Natural killer cell treated with Interleukin-12 subunit alpha and Interleukin-12 subunit beta and Interleukin-15 and Interleukin-18, amount 100 ng/mL, for 72 hours (primary cell): Measurements from ENCODE around the gene SKA3. TPM values are rescaled to one million over a fixed set of nuclear protein-coding genes. Genes with fewer than 3 reads are reported as not detected.

Experiments used
- ATAC-seq, 2 donors: fragments of 150-1000 bp; cut with Tn5 transposase in 1 of 2; sonication (Bioruptor Pico), chemical (Tn5 transposase) in 1 of 2; 2 replicates each; pipeline ENCODE4 v1.10.0; 2021
- DNase-seq: peaks from one replicate; pipeline ENCODE4 v3.0.0; 2022; ENCODE audit warnings: low spot score
- H3K27ac Mint-ChIP-seq, 2 donors: 1 replicate in 1 of 2; 2 replicates in 1 of 2; pipeline ENCODE4 v1.8.0; 2022; ENCODE audit warnings: mixed read lengths in 2 of 2, mild to moderate bottlenecking in 1 of 2, moderate library complexity in 1 of 2
- H3K27me3 Mint-ChIP-seq, 2 donors: 1 replicate in 1 of 2; 2 replicates in 1 of 2; pipeline ENCODE4 v1.8.0; 2022; ENCODE audit warnings: mixed read lengths in 2 of 2
- H3K36me3 Mint-ChIP-seq: one replicate; pipeline ENCODE4 v1.8.0; 2022; ENCODE audit warnings: mixed read lengths
- H3K4me1 Mint-ChIP-seq, 2 donors: 1 replicate in 1 of 2; 2 replicates in 1 of 2; pipeline ENCODE4 v1.8.0; 2022; ENCODE audit warnings: low read depth in 2 of 2, mixed read lengths in 2 of 2, mild to moderate bottlenecking in 1 of 2
- H3K4me3 Mint-ChIP-seq: one replicate; pipeline ENCODE4 v1.8.0; 2022; ENCODE audit warnings: mixed read lengths
- H3K9me3 Mint-ChIP-seq: 2 replicates; pipeline ENCODE4 v1.8.0; 2022; ENCODE audit warnings: mixed read lengths
- total RNA-seq, 2 donors: library from RNA; stranded (reverse); gene quantifications; one replicate each; pipeline ENCODE4 v1.2.3, GENCODE V29; 2022

Gene SKA3
- total RNA-seq, 2 donors from 2014 or later: 18.1 to 31.1 TPM

- Mint-ChIP-seq H3K27ac (no peak overlapping the region), H3K9me3 (no peaks in the 10 kb centered on the region)
- no peak for ATAC-seq
Observed at GRCh38 chr13:21118180-21118579, 58.2 kb downstream of the SKA3 start.

GRCh38 chr13:21117104-21117809 lies 59.1 kb downstream of the SKA3 start:
- no peak overlapping the region for H3K27ac Mint-ChIP-seq
- H3K36me3 Mint-ChIP-seq: no peaks in the 10 kb centered on the region
- no peak overlapping the region for H3K4me3 Mint-ChIP-seq
- H3K9me3 Mint-ChIP-seq: no peaks in the 10 kb centered on the region
- H3K4me1 Mint-ChIP-seq: no peaks in the 10 kb centered on the region
- ATAC-seq: no peak
- no peaks in the 10 kb centered on the region for H3K27me3 Mint-ChIP-seq
- no peak for DNase-seq

More at GRCh38 chr13:21118180-21118579, 58.2 kb downstream of the SKA3 start:
- no peak overlapping the region for H3K4me3 Mint-ChIP-seq
- no peaks in the 10 kb centered on the region for H3K27me3 Mint-ChIP-seq
- H3K4me1 Mint-ChIP-seq: no peaks in the 10 kb centered on the region
- DNase-seq: no peak
- no peaks in the 10 kb centered on the region for H3K36me3 Mint-ChIP-seq

DNA sequence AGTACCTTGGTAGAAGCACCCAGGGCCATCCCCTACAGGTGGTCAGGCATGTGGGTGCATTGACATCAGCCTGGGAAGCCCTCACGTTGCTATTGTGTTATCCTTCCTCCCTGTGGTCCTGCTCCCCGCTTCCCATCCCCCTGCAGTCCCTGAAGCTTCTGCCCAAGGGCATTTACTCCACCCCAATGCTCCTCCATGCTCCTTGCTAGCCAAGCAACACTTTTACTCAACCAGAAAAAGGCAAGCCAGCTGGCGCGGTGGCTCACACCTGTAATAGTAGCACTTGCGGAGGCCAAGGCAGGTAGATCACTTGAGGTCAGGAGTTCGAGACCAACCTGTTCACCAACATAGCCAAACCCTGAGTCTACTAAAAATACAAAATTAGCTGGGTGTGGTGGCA lies 60.2 kb downstream of the SKA3 start:
- H3K4me3 Mint-ChIP-seq: no peak overlapping the region
- no peaks in the 10 kb centered on the region for H3K36me3 Mint-ChIP-seq
- ATAC-seq: no peak
- no peaks in the 10 kb centered on the region for H3K4me1 Mint-ChIP-seq
- no peaks in the 10 kb centered on the region for H3K27me3 Mint-ChIP-seq
- DNase-seq: no peak
- H3K9me3 Mint-ChIP-seq: no peaks in the 10 kb centered on the region
- H3K27ac Mint-ChIP-seq: no peak overlapping the region

GRCh38 chr13:21115231-21115630 lies 61.1 kb downstream of the SKA3 start:
- Mint-ChIP-seq H3K27ac (no peak overlapping the region), H3K4me3 (no peak overlapping the region), H3K9me3 (no peaks in the 10 kb centered on the region), H3K4me1 (peaks cover 0 to 2% of the 10 kb centered on the region in 2 donors), H3K36me3 (no peaks in the 10 kb centered on the region), H3K27me3 (no peaks in the 10 kb centered on the region)
- DNase-seq: no peak
- no peak for ATAC-seq

- DNase-seq (no peak), ATAC-seq (no peak)
- Mint-ChIP-seq H3K36me3 (no peaks in the 10 kb centered on the region), H3K27ac (no peak overlapping the region), H3K9me3 (no peaks in the 10 kb centered on the region), H3K27me3 (no peaks in the 10 kb centered on the region), H3K4me1 (peaks cover 0 to 2% of the 10 kb centered on the region in 2 donors), H3K4me3 (no peak overlapping the region)
Observed at GRCh38 chr13:21111546-21111945, 64.8 kb downstream of the SKA3 start.

GRCh38 chr13:21109168-21109567 lies 67.2 kb downstream of the SKA3 start:
- Mint-ChIP-seq H3K27me3 (no peaks in the 10 kb centered on the region), H3K27ac (no peak overlapping the region), H3K9me3 (no peaks in the 10 kb centered on the region)

DNA sequence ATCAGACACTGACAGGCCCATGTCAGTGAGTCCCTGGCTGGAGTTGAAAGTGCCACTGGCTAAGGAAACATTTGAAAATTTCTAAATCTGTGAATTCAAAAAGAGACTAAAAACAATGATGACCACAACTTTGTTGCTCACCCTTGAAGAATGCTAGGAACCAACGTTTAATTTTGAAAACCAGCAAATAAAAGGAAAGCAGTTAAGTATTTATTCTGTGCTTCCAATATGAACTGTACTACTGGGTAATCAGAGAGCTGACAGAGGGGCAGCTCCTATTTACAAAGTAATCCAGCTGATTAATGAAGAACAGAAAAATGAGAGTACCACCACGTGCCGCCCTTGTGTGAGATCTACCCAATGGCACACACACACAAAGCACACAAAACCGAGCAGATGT lies 70.3 kb downstream of the SKA3 start:
- Mint-ChIP-seq H3K4me1 (peaks cover 0 to 2% of the 10 kb centered on the region in 2 donors), H3K36me3 (no peaks in the 10 kb centered on the region), H3K9me3 (no peaks in the 10 kb centered on the region), H3K27ac (no peak overlapping the region), H3K27me3 (no peaks in the 10 kb centered on the region), H3K4me3 (no peak overlapping the region)
- ATAC-seq: no peak
- no peak for DNase-seq

More at GRCh38 chr13:21109168-21109567, 67.2 kb downstream of the SKA3 start:
- no peak for ATAC-seq
- H3K36me3 Mint-ChIP-seq: no peaks in the 10 kb centered on the region
- DNase-seq: no peak
- peaks cover 0 to 2% of the 10 kb centered on the region in 2 donors for H3K4me1 Mint-ChIP-seq
- H3K4me3 Mint-ChIP-seq: no peak overlapping the region

DNA sequence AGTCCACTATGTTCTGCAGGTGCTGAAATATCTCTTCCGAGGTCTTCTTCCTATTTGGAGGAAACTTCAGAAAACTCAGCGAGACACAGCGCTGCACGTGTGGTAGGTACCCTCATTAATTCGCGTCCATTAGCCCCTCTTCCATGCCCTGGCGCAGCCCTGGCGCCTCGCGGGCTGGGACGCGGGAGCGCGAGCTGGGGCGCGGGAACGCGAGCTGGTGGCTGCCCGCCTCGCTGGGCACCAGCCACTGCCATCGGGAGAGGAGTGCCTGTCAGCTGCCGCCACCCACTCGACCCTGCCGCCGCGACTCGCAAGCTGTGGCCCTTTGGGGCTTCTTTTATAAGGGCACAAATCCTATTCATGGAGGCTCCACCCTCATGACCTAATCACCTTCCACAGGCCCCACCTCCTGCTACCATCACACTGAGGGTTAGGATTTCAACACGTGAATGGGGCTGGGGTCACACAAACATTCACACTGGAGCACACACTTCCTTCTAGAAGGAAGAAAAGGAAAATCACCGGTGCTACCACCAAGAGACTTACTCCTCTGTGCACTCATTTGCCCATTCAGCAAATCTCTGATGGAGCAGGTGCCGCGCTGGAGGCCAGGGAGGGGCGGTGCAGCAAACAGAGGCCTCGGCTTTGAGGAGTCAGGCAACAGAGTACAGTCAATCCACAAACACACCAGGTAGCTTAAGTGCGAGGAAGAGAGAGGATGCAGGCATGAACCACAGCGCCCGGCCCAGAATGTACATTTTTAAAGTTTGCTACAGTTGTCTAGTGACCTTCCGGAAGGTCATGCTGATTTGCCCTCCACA lies 71.9 kb downstream of the SKA3 start:
- H3K27ac Mint-ChIP-seq: no peak overlapping the region
- no peak for ATAC-seq
- H3K4me1 Mint-ChIP-seq: no peaks in the 10 kb centered on the region
- H3K9me3 Mint-ChIP-seq: no peaks in the 10 kb centered on the region
- no peak for DNase-seq
- H3K36me3 Mint-ChIP-seq: no peaks in the 10 kb centered on the region
- H3K4me3 Mint-ChIP-seq: no peak overlapping the region
- H3K27me3 Mint-ChIP-seq: no peaks in the 10 kb centered on the region

Other genes starting within 250 kb of the SKA3 start
- 10 to 100 TPM; 15.8 to 29.8 TPM for gene LATS2, start 115.0 kb downstream of the SKA3 start, total RNA-seq
- gene SAP18, start 36.4 kb downstream of the SKA3 start, total RNA-seq: 100 to 1,000 TPM; 178 to 245 TPM
- gene MRPL57, start 106 bp upstream of the SKA3 start, total RNA-seq: 10 to 100 TPM; 17.3 to 23.8 TPM